Omental fat pad (tissue), 4 donors: ENCODE results near the gene TMEM260. TPM values are rescaled to one million over a fixed set of nuclear protein-coding genes. Genes with fewer than 3 reads are reported as not detected.
"Not testable (repeated sequence)": the region's sequence is repeated elsewhere in the genome, so short reads cannot be mapped to it uniquely, and the experiment has no call there.

Experiments used
- ATAC-seq: fragments of 150-250 bp; one replicate; pipeline ENCODE4 v1.9.1; 2016; ENCODE audit warnings: mild to moderate bottlenecking, moderate library complexity; ENCODE audit not compliant: low FRiP score
- DNase-seq: peaks from one replicate; pipeline ENCODE4 v3.0.0-alpha.2; 2019; ENCODE audit warnings: low spot score
- total RNA-seq, 4 donors: library from RNA; depleted of rRNA; stranded (reverse); fragments of >200 nt; gene quantifications; one replicate each; pipeline ENCODE4 v1.1.0, GENCODE V29; 2016
- TF ChIP-seq, protein P1 (sequence below), 3 donors: fragments of 450-650 bp; IDR thresholded peaks; one replicate each; pipeline ENCODE4 v1.5.1; 2016 to 2017; ENCODE audit warnings: antibody characterized with exemption in 3 of 3, mild to moderate bottlenecking in 3 of 3, moderate library complexity in 2 of 3

Gene TMEM260
- total RNA-seq, 4 donors from 2014 or later: 13.6 to 25.5 (median 14.7) TPM

DNA sequence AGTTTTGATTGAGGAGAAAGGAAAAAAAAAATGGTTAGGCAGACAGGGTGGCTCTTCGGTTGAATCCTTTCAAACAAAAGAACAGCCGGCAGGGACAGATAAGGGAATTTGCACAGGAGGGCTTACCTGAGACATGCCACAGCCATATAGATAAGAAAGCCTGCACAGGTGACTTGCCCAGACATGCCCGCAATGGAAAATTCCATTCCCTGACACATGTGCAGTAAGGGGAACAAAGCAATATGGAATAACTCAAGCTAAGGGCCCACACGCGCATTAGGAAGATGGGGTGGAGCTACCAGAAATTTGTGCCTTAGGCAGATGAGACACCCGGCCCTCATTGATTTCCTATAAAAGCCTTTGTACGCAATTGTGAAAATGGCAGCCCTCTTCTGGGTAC is 86.7 kb downstream of the TMEM260 start:
- no peak for DNase-seq
- ATAC-seq: no peak
- TF ChIP-seq, protein P1, sequence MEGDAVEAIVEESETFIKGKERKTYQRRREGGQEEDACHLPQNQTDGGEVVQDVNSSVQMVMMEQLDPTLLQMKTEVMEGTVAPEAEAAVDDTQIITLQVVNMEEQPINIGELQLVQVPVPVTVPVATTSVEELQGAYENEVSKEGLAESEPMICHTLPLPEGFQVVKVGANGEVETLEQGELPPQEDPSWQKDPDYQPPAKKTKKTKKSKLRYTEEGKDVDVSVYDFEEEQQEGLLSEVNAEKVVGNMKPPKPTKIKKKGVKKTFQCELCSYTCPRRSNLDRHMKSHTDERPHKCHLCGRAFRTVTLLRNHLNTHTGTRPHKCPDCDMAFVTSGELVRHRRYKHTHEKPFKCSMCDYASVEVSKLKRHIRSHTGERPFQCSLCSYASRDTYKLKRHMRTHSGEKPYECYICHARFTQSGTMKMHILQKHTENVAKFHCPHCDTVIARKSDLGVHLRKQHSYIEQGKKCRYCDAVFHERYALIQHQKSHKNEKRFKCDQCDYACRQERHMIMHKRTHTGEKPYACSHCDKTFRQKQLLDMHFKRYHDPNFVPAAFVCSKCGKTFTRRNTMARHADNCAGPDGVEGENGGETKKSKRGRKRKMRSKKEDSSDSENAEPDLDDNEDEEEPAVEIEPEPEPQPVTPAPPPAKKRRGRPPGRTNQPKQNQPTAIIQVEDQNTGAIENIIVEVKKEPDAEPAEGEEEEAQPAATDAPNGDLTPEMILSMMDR (IDR thresholded peaks at IDR 0.05): no peak

DNA sequence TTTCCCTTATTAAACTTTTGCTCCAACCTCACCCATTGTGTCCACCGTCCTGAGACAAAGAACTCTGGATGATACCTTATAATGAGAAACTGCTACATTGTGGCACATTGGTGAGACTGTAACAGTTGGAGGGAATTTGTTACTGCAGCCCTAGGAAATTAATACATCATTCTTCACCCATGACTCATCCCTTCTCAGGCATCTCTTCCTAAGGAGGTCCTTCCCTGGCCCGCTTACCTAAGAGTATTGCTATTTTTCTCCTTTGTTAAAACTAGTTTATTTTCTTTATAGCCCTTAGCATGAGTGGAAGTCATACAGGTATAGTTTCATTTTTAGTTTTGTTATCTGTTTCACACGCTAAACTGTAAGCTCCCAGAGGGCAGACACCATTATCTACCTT is 87.1 kb downstream of the TMEM260 start:
- DNase-seq (no peak), ATAC-seq (no peak)
- TF ChIP-seq, protein P1 (IDR thresholded peaks at IDR 0.05): no peak

DNA sequence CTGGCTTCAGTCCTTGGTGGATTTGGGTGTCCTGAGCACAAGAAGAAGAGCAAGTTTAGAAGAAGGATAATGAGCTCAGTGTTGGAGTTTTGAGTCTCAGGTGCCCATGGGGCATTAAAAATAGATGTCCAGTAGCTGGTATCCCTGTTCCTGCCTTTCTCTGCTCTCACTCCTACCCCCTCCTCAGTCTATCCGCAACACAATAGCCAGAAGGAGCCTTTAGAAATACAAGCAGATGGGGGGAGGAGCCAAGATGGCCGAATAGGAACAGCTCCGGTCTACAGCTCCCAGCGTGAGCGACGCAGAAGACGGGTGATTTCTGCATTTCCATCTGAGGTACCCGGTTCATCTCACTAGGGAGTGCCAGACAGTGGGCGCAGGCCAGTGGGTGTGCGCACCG is 87.7 kb downstream of the TMEM260 start:
- DNase-seq, ATAC-seq: not testable (repeated sequence)

DNA sequence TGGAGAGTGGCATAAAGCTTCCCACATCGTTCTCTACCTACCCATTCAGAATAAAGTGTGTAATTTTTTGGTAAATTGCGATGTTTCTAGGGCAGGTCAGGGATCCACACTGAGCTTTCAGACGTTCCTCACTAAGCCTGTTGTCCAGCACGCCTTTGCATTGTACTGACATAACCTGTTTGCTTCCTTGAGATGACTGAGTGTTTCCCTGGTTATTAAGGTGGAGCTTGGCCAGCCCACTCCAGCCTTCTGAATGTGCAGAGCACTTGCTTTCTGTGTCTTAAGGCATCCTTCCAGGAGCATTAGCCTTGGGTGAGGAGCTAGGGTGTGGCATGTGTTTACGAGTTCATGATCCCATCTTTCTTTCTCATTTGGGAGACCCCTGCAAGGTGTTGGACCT is 96.4 kb downstream of the TMEM260 start:
- TF ChIP-seq, protein P1 (IDR thresholded peaks at IDR 0.05): no peak
- DNase-seq: no peak
- no peak for ATAC-seq

DNA sequence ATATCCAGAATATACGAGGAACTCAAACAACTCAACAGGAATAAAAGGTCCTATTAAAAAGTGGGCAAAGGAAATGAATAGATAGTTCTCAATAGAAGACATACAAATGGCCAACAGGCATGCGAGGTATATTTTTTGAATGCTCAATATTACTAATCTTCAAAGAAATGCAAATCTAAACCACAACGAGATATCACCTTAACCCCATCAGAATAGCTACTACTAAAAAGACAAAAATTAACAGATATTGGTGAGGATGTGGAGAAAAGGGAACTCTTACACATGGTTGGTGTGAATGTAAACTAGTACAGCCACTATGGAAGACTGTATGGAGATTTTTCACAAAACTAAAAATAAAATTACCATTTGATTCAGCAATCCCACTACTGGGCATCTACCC is 99.2 kb downstream of the TMEM260 start:
- ATAC-seq: no peak
- DNase-seq: no peak
- TF ChIP-seq, protein P1 (IDR thresholded peaks at IDR 0.05): no peak

DNA sequence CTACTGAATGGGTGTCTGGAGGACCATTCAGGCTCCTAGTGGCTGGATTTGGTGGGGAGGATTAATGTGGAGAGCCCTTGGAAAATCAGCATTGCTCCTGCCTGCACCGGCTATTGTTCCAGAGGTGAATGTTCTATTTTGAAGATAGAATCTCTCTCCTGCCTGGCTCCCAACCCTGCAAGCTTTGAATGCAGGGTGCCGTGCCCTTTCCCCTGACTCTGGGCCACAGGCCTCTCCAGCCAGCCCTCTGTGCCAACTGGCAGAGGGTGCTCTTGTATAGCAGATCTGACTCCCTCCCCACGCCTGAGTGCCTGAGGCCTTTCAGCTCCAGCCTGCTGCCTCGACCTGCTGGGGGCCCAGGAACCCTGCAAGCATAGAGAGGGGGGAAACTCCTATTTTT is 106.8 kb downstream of the TMEM260 start:
- TF ChIP-seq, protein P1 (IDR thresholded peaks at IDR 0.05): no peak
- no peak for ATAC-seq
- DNase-seq: no peak

- TF ChIP-seq, protein P1 (IDR thresholded peaks at IDR 0.05): no peak
- DNase-seq (no peak), ATAC-seq (no peak)
These were observed 107.5 kb downstream of the TMEM260 start for GRCh38 chr14:56687123-56687522.

GRCh38 chr14:56694609-56695008 is 115.0 kb downstream of the TMEM260 start:
- ATAC-seq (no peak), DNase-seq (no peak)
- TF ChIP-seq, protein P1 (IDR thresholded peaks at IDR 0.05): no peak

DNA sequence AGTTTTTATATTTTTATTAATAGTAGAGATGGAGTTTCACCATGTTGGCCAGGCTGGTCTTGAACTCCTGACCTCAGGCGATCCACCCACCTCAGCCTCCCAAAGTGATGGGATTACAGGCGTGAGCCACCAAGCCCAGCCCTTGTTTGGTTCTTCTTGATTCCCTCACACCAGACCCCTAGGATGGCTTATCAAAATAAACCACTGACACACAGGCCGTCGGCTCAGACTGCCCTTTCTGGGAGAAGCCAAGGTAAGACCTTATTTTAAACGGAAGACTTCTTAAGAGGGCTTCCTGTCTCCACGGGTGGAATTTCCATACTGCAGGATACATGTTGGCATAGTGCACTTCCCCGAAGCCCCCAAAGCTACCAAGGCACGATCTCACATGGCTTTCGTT is 115.6 kb downstream of the TMEM260 start:
- not testable (repeated sequence) for DNase-seq, ATAC-seq
